Stomach (tissue), 4 donors: Measurements from ENCODE around the gene CKB.

Source experiments
- EP300 ChIP-seq: sonication (generic); formaldehyde crosslinking; IDR thresholded peaks from one replicate; pipeline ENCODE4 v1.6.1; 2017; ENCODE audit warnings: antibody characterized with exemption
- POLR2A ChIP-seq, 4 donors: fragments of 450-650 bp; IDR thresholded peaks; one replicate each; pipeline ENCODE4 v1.6.1; 2016; ENCODE audit warnings: antibody characterized with exemption in 4 of 4, control low read depth in 2 of 4, mild to moderate bottlenecking in 1 of 4, moderate library complexity in 1 of 4
- POLR2AphosphoS5 ChIP-seq, 3 donors: sonication (generic); formaldehyde crosslinking; IDR thresholded peaks; one replicate each; pipeline ENCODE4 v1.6.1; 2016; ENCODE audit warnings: antibody characterized with exemption in 3 of 3
- TF ChIP-seq, protein P1 (sequence below), 7 experiments: fragments of 450-650 bp in 4 of 7; fragments of 200-600 bp in 3 of 7; sonication (generic) in 3 of 7; IDR thresholded peaks; one replicate each; pipeline ENCODE4 v1.5.1; 2016 to 2019; ENCODE audit warnings: antibody characterized with exemption in 7 of 7, control low read depth in 2 of 7, mild to moderate bottlenecking in 1 of 7

DNA sequence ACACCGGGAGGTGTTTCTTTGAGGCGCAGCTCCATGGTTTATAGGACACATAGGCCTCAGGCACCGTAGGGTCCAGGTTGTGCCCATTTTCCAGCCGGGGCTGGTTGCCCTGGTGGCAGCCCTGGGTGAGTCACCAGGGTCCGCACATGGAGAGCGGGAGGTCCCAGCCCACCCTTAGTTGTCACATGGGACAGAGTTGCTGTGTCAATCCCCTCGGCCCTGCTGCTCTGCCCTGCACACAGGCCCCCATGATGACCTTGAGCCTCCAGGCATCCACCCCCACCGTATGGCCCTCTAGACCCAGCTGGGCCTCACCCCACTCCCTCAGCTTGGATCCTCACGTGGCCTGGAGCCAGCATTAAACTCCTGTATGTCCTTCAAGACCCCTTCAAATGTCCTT lies 14.1 kb upstream of the CKB start:
- TF ChIP-seq, protein P1, sequence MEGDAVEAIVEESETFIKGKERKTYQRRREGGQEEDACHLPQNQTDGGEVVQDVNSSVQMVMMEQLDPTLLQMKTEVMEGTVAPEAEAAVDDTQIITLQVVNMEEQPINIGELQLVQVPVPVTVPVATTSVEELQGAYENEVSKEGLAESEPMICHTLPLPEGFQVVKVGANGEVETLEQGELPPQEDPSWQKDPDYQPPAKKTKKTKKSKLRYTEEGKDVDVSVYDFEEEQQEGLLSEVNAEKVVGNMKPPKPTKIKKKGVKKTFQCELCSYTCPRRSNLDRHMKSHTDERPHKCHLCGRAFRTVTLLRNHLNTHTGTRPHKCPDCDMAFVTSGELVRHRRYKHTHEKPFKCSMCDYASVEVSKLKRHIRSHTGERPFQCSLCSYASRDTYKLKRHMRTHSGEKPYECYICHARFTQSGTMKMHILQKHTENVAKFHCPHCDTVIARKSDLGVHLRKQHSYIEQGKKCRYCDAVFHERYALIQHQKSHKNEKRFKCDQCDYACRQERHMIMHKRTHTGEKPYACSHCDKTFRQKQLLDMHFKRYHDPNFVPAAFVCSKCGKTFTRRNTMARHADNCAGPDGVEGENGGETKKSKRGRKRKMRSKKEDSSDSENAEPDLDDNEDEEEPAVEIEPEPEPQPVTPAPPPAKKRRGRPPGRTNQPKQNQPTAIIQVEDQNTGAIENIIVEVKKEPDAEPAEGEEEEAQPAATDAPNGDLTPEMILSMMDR (IDR thresholded peaks at IDR 0.05): no peak
- no peak for TF ChIP-seq POLR2AphosphoS5 (IDR thresholded peaks at IDR 0.05)
- no peak for TF ChIP-seq POLR2A (IDR thresholded peaks at IDR 0.05)
- TF ChIP-seq EP300: no peak
